Pancreas (tissue), 10 donors: ENCODE results near the gene VILL. TPM values are rescaled to one million over a fixed set of nuclear protein-coding genes. Genes with fewer than 3 reads are reported as not detected.

ENCODE experiments used
- ATAC-seq, 4 donors: fragments of 200-7000 bp; cut with Tn5 transposase; one replicate each; pipeline versions ENCODE4 v1.8.0 to v1.9.1; 2020; ENCODE audit warnings: mild to moderate bottlenecking in 4 of 4, moderate library complexity in 4 of 4
- DNase-seq, 6 donors: peaks; one replicate each; pipeline ENCODE4 v3.0.0-alpha.2; 2020
- FAIRE-seq: peaks from 2 replicates; lab custom pipeline; 2012; peaks lifted over from hg19 to GRCh38; lab: Jason Lieb, UNC
- H3K27ac ChIP-seq, 4 donors: fragments of 200-600 bp; sonication (generic); 1 replicate in 3 of 4; 2 replicates in 1 of 4; pipeline versions ENCODE4 v1.5.0 to v1.8.0; 2020
- H3K27me3 ChIP-seq, 4 donors: fragments of 200-600 bp; one replicate each; pipeline ENCODE4 v1.8.0; 2021
- H3K36me3 ChIP-seq, 3 donors: fragments of 200-600 bp; sonication (generic) in 1 of 3; one replicate each; pipeline versions ENCODE4 v1.5.0 to v1.8.0; 2020 to 2021
- H3K4me1 ChIP-seq, 3 donors: fragments of 200-600 bp; one replicate each; pipeline ENCODE4 v1.8.0; 2021
- H3K4me3 ChIP-seq, 4 donors: fragments of 200-600 bp; sonication (generic) in 2 of 4; one replicate each; pipeline versions ENCODE4 v1.5.0 to v1.8.0; 2020 to 2021
- H3K9me3 ChIP-seq, 4 donors: fragments of 200-600 bp; one replicate each; pipeline ENCODE4 v1.8.0; 2021
- WGBS, 2 donors: extraction: QIAGEN DNeasy Blood & Tissue Kit; methylation state at CpG; one replicate each; pipeline ENCODE4 v1.1.7; 2013; 5-methylcytosine and 5-hydroxymethylcytosine counted together
- intact Hi-C, 3 donors: fragments of 100-400 bp; cut with DNase I; formaldehyde crosslinking; loops; one replicate each; pipeline versions ENCODE4 v1.11.1 to v1.14.2; 2022
- polyA plus RNA-seq, 2 donors: library from polyadenylated mRNA; stranded (reverse); fragments of 200-250 nt; gene quantifications; one replicate each; pipeline ENCODE4 v1.2.3, GENCODE V29; 2013
- total RNA-seq, 6 donors: library from RNA; stranded (reverse); fragmentation: NEBNext Ultra II Directional in 4 of 6; extraction: Animal tissue kit (Norgen Biotek cat#: 25700) in 4 of 6; gene quantifications; one replicate each; pipeline versions ENCODE4 v1.2.1 to v1.2.4, GENCODE V29; 2021 to 2023
- TF ChIP-seq, protein P1 (sequence below), 4 donors: fragments of 200-600 bp; sonication (generic) in 3 of 4; IDR thresholded peaks; one replicate each; pipeline versions ENCODE4 v1.5.0 to v1.8.0; 2021; ENCODE audit warnings: antibody characterized with exemption in 4 of 4
- donor health status: healthy with polysubstance abuse.
- donor health status: DM: no; HTN: no; CAD: no; lungs with moderate emphysema.
- donor health status: DM: no; HTN: no; CAD: no.
- donor health status: control.
- donor health status: control.
- donor health status: Bipolar disorder and iron deficiency.
- donor health status: DM: yes; HTN: yes; CAD: no.
- donor health status: DM: no; HTN: no; CAD: no.
- donor health status: DM: no; HTN: no; CAD: no.
- donor health status: DM: yes; HTN: yes; CAD: no.

VILL gene
- total and polyA plus RNA-seq, 8 donors: 1.2 to 7.0 (median 3.8) TPM

DNA sequence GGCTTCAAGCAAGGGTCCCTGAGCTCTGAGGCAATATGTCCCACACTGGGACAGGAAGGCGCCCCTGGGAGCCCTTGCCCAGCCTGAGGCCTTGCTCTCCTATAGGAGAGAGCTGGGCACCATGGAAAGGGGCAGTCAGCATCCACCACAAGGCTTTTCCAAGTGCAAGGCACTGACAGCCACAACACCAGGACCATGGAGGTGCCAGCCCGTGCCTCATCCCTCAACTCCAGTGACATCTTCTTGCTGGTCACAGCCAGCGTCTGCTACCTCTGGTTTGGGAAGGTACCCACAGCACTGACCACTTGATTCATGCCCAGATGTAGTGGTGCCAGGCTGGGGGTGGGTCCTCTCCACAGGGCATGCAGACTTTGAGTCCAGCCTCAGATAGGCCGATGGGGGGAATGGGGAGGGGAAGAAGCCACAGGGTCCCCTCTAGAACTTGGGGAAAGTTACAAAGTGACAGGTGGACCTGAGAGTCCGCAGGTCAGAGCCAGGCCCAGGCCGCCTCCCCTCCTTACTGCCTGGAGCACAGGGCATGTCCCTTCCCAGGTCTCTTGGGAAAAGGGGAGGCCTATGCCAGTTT is 11.8 kb downstream of the VILL start:
- Histone ChIP-seq H3K4me3 (no peak overlapping the region), H3K27me3 (no peaks in the 10 kb centered on the region), H3K4me1 (peaks cover 16 to 30% (median 17%) of the 10 kb centered on the region in 3 donors), H3K36me3 (no peaks in the 10 kb centered on the region), H3K27ac (no peak overlapping the region), H3K9me3 (no peaks in the 10 kb centered on the region)
- peak in 3 of 6 donors; percentile 2 to 46 (median 30) for DNase-seq
- 91 to 97% methylated on average over 6 of the region's 6 CpGs for WGBS, 2 donors
- FAIRE-seq: no peak
- no peak for ATAC-seq
- intact Hi-C loops: no loop called here
- TF ChIP-seq, protein P1, sequence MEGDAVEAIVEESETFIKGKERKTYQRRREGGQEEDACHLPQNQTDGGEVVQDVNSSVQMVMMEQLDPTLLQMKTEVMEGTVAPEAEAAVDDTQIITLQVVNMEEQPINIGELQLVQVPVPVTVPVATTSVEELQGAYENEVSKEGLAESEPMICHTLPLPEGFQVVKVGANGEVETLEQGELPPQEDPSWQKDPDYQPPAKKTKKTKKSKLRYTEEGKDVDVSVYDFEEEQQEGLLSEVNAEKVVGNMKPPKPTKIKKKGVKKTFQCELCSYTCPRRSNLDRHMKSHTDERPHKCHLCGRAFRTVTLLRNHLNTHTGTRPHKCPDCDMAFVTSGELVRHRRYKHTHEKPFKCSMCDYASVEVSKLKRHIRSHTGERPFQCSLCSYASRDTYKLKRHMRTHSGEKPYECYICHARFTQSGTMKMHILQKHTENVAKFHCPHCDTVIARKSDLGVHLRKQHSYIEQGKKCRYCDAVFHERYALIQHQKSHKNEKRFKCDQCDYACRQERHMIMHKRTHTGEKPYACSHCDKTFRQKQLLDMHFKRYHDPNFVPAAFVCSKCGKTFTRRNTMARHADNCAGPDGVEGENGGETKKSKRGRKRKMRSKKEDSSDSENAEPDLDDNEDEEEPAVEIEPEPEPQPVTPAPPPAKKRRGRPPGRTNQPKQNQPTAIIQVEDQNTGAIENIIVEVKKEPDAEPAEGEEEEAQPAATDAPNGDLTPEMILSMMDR (IDR thresholded peaks at IDR 0.05): no peak

DNA sequence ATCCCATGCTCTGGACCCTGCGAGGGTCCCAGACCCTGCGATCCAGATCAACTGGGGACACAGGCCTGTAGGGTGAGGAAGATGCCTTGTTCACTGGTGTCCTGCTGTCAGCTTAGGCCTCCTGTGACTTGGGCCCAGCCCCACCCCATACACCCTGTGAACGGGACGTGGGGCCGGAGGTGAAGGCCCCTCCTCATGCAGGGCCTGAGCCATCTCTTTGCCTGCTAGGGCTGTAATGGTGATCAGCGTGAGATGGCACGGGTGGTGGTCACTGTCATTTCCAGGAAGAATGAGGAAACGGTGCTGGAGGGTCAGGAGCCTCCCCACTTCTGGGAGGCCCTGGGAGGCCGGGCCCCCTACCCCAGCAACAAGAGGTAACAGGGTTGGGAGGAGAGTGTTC is 12.4 kb downstream of the VILL start:
- 76 to 81% methylated on average over 9 of the region's 9 CpGs for WGBS, 2 donors
- no peak overlapping the region for H3K27ac ChIP-seq
- H3K9me3 ChIP-seq: no peaks in the 10 kb centered on the region
- no peaks in the 10 kb centered on the region for H3K36me3 ChIP-seq
- no peak for FAIRE-seq
- peak in 3 of 6 donors; percentile 3 to 35 (median 25) for DNase-seq
- H3K27me3 ChIP-seq: no peaks in the 10 kb centered on the region
- no peak for ATAC-seq
- peaks cover 16 to 28% (median 17%) of the 10 kb centered on the region in 3 donors for H3K4me1 ChIP-seq
- intact Hi-C loops: no loop called here
- TF ChIP-seq, protein P1 (IDR thresholded peaks at IDR 0.05): no peak
- H3K4me3 ChIP-seq: no peak overlapping the region

DNA sequence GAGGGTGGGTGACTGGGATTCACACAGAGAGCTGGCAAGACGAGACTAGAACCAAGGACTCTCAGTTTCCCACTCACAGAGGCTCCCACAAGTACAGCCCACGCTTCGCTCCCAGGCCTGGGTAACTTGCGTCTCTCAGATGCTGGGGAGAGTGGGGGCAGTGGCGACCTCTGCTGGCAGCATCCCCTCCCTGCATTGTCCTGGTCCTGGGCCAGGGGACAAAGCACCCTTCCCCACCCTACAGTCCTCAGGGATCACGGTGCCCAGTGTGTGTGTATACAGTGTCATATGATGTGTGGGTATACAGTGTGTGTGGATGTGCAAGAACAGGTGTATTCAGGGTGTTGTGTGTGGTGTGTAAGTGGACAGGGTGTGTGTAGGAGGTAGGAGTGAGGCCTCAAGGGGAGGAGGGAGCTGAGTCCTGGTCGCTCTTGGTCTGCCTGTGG is 12.8 kb downstream of the VILL start:
- Histone ChIP-seq H3K27me3 (no peaks in the 10 kb centered on the region), H3K4me3 (no peak overlapping the region), H3K4me1 (peaks cover 11 to 24% (median 14%) of the 10 kb centered on the region in 3 donors), H3K27ac (peak overlapping the region in 2 of 4 donors; percentile 68 to 84), H3K9me3 (no peaks in the 10 kb centered on the region), H3K36me3 (no peaks in the 10 kb centered on the region)
- intact Hi-C loops: no loop called here
- TF ChIP-seq, protein P1 (IDR thresholded peaks at IDR 0.05): peak; percentile 52 to 81 (median 76)
- DNase-seq (peak in 5 of 6 donors; percentile 36 to 87 (median 71)), ATAC-seq (peak; percentile 42 to 61 (median 50)), FAIRE-seq (no peak)
- WGBS, 2 donors: 25 to 32% methylated on average over 7 of the region's 7 CpGs

DNA sequence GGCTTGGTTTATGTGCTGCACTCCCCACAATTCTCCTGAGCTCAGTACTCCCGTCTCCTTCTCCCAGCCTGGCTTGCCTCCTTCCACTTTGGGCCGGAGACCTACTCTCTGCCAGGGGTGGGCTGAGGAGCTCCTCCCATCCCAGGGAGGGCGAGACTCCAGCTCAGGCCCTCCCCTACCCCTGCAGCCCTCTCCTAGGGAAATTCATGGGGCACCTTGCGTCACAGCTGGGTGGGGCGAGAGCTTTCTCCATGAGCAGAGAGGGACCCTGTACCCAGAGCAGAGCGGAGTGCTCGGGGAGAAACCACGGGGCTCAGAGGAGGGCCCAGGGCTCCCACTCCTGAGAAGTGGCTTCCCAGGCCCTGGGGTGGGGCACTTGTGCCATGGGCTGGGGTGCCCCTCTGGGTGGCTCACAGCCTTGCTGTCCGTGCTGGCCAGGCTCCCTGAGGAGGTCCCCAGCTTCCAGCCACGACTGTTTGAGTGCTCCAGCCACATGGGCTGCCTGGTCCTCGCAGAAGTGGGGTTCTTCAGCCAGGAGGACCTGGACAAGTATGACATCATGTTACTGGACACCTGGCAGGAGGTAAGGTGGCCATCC is 13.3 kb downstream of the VILL start:
- ATAC-seq: no peak
- peak in 3 of 6 donors; percentile 40 to 64 (median 58) for DNase-seq
- no peak for FAIRE-seq

More for the DNA sequence above, 13.3 kb downstream of the VILL start:
- Histone ChIP-seq H3K27me3 (no peaks in the 10 kb centered on the region), H3K36me3 (peaks cover 0 to 3% (median 0%) of the 10 kb centered on the region in 3 donors), H3K4me1 (peaks cover 10 to 22% (median 11%) of the 10 kb centered on the region in 3 donors), H3K9me3 (no peaks in the 10 kb centered on the region), H3K4me3 (no peak overlapping the region), H3K27ac (peak overlapping the region; percentile 55 to 84 (median 75))
- intact Hi-C loops: no loop called here
- TF ChIP-seq, protein P1 (IDR thresholded peaks at IDR 0.05): no peak
- WGBS, 2 donors: 65 to 67% methylated on average over 8 to 11 of the region's 11 CpGs
